Aorta (tissue), 5 donors: ENCODE data around the gene SLC7A1. TPM values are rescaled to one million over a fixed set of nuclear protein-coding genes. Genes with fewer than 3 reads are reported as not detected.

ENCODE experiments used
- ATAC-seq: fragments of 200-7000 bp; cut with Tn5 transposase; one replicate; pipeline ENCODE4 v1.9.1; 2022; ENCODE audit warnings: moderate library complexity; ENCODE audit not compliant: low FRiP score
- DNase-seq, 2 donors: peaks; one replicate each; pipeline ENCODE4 v3.0.0-alpha.2; 2020
- H3K27ac ChIP-seq, 2 donors: one replicate each; pipeline ENCODE4 v1.5.1; 2013; ENCODE audit warnings: low read length in 2 of 2, mild to moderate bottlenecking in 2 of 2, moderate library complexity in 2 of 2, control low read depth in 1 of 2, inconsistent platforms in 1 of 2, low read depth in 1 of 2
- H3K27me3 ChIP-seq, 2 donors: one replicate each; pipeline ENCODE4 v1.6.1; 2013; ENCODE audit warnings: control low read depth in 1 of 2, low read length in 1 of 2, mild to moderate bottlenecking in 1 of 2, moderate library complexity in 1 of 2; ENCODE audit not compliant: insufficient read depth in 2 of 2, control insufficient read depth in 1 of 2
- H3K36me3 ChIP-seq, 2 donors: one replicate each; pipeline ENCODE4 v1.6.1; 2013; ENCODE audit warnings: control low read depth in 1 of 2, low read length in 1 of 2, mild to moderate bottlenecking in 1 of 2; ENCODE audit not compliant: insufficient read depth in 2 of 2, control insufficient read depth in 1 of 2
- H3K4me1 ChIP-seq, 2 donors: one replicate each; pipeline ENCODE4 v1.6.1; 2013; ENCODE audit warnings: low read length in 2 of 2, control low read depth in 1 of 2, mild to moderate bottlenecking in 1 of 2, moderate library complexity in 1 of 2; ENCODE audit not compliant: insufficient read depth in 2 of 2, control insufficient read depth in 1 of 2
- H3K4me3 ChIP-seq, 2 donors: one replicate each; pipeline ENCODE4 v1.5.1; 2013; ENCODE audit warnings: low read length in 2 of 2, control low read depth in 1 of 2, mild to moderate bottlenecking in 1 of 2
- H3K9me3 ChIP-seq: one replicate; pipeline ENCODE4 v1.6.1; 2013; ENCODE audit warnings: mild to moderate bottlenecking, low read length; ENCODE audit not compliant: control insufficient read depth
- WGBS, 2 donors: extraction: QIAGEN DNeasy Blood & Tissue Kit; methylation state at CpG; one replicate each; pipeline ENCODE4 v1.1.7; 2013; 5-methylcytosine and 5-hydroxymethylcytosine counted together
- intact Hi-C, 2 donors: fragments of 100-400 bp; cut with DNase I; formaldehyde crosslinking; loops; one replicate each; pipeline versions ENCODE4 v1.14.2 to v1.15.0; 2022
- polyA plus RNA-seq, 2 donors: library from polyadenylated mRNA; stranded (reverse); fragments of 200-250 nt; gene quantifications; one replicate each; pipeline ENCODE4 v1.2.3, GENCODE V29; 2013
- total RNA-seq, 2 donors: library from RNA; stranded (reverse); fragmentation: NEBNext Ultra II Directional; extraction: Animal tissue kit (Norgen Biotek cat#: 25700); gene quantifications; one replicate each; pipeline ENCODE4 v1.2.1, GENCODE V29; 2021
- donor health status: healthy with polysubstance abuse.
- donor health status: Bipolar disorder and iron deficiency.
- donor health status: DM: no; HTN: no; CAD: no.
- donor health status: DM: no; HTN: no; CAD: no.
- donor health status: DM: yes; HTN: yes; CAD: no.

The SLC7A1 gene
- total and polyA plus RNA-seq, 4 donors: 2.7 to 52.1 (median 16.7) TPM

GRCh38 chr13:29504691-29505090, 90.8 kb downstream of the SLC7A1 start:
- ATAC-seq: no peak
- no peaks in the 10 kb centered on the region for H3K27me3 ChIP-seq
- H3K27ac ChIP-seq: no peak overlapping the region
- WGBS, 2 donors: 89% methylated on average over 15 of the region's 15 CpGs
- DNase-seq: no peak
- no peaks in the 10 kb centered on the region for H3K4me1 ChIP-seq
- intact Hi-C loops: loop anchor here (5.0 to 10.0 kb wide), 3 partner anchors 193 to 608 kb away; no protein-coding TSS in a partner anchor
- no peak overlapping the region for H3K4me3 ChIP-seq
- peaks cover 0 to 1% of the 10 kb centered on the region in 2 donors for H3K36me3 ChIP-seq
- no peaks in the 10 kb centered on the region for H3K9me3 ChIP-seq

- ATAC-seq (no peak), DNase-seq (no peak)
- H3K27me3 ChIP-seq: no peaks in the 10 kb centered on the region
- intact Hi-C loops: loop anchor here in 1 of 2 donors (10.0 kb wide), 1 partner anchor 342 kb away; no protein-coding TSS in a partner anchor
- no peaks in the 10 kb centered on the region for H3K4me1 ChIP-seq
- H3K36me3 ChIP-seq: peaks cover 0 to 1% of the 10 kb centered on the region in 2 donors
- H3K9me3 ChIP-seq: no peaks in the 10 kb centered on the region
- no peak overlapping the region for H3K4me3 ChIP-seq
- no peak overlapping the region for H3K27ac ChIP-seq
- WGBS, 2 donors: 73 to 74% methylated on average over 32 of the region's 32 CpGs
Measured at GRCh38 chr13:29503041-29503837, 92.2 kb downstream of the SLC7A1 start.

GRCh38 chr13:29502391-29503008, 93.0 kb downstream of the SLC7A1 start:
- Histone ChIP-seq H3K27ac (no peak overlapping the region), H3K27me3 (no peaks in the 10 kb centered on the region), H3K36me3 (peaks cover 0 to 1% of the 10 kb centered on the region in 2 donors), H3K4me3 (no peak overlapping the region), H3K9me3 (no peaks in the 10 kb centered on the region), H3K4me1 (no peaks in the 10 kb centered on the region)
- no peak for DNase-seq
- intact Hi-C loops: loop anchor here in 1 of 2 donors (10.0 kb wide), 1 partner anchor 342 kb away; no protein-coding TSS in a partner anchor
- no peak for ATAC-seq
- 84 to 91% methylated on average over 13 of the region's 13 CpGs for WGBS, 2 donors

- intact Hi-C loops: loop anchor here in 1 of 2 donors (10.0 kb wide), 1 partner anchor 343 kb away; no protein-coding TSS in a partner anchor
Measured at GRCh38 chr13:29501674-29502073, 93.8 kb downstream of the SLC7A1 start.

GRCh38 chr13:29500386-29500785, 95.1 kb downstream of the SLC7A1 start:
- H3K36me3 ChIP-seq: peaks cover 0 to 1% of the 10 kb centered on the region in 2 donors
- no peak for ATAC-seq
- intact Hi-C loops: loop anchor here in 1 of 2 donors (10.0 kb wide), 1 partner anchor 344 kb away; no protein-coding TSS in a partner anchor
- H3K4me1 ChIP-seq: no peaks in the 10 kb centered on the region
- 91 to 93% methylated on average over 7 of the region's 7 CpGs for WGBS, 2 donors
- no peaks in the 10 kb centered on the region for H3K27me3 ChIP-seq
- H3K9me3 ChIP-seq: no peaks in the 10 kb centered on the region
- DNase-seq: no peak
- no peak overlapping the region for H3K4me3 ChIP-seq
- H3K27ac ChIP-seq: no peak overlapping the region

More at GRCh38 chr13:29501674-29502073, 93.8 kb downstream of the SLC7A1 start:
- no peaks in the 10 kb centered on the region for H3K4me1 ChIP-seq
- ATAC-seq: no peak
- 82 to 86% methylated on average over 4 of the region's 4 CpGs for WGBS, 2 donors
- H3K27ac ChIP-seq: no peak overlapping the region
- H3K9me3 ChIP-seq: no peaks in the 10 kb centered on the region
- no peak overlapping the region for H3K4me3 ChIP-seq
- DNase-seq: no peak
- no peaks in the 10 kb centered on the region for H3K27me3 ChIP-seq
- H3K36me3 ChIP-seq: peaks cover 0 to 1% of the 10 kb centered on the region in 2 donors

- H3K27me3 ChIP-seq: no peaks in the 10 kb centered on the region
- H3K9me3 ChIP-seq: no peaks in the 10 kb centered on the region
- peaks cover 0 to 1% of the 10 kb centered on the region in 2 donors for H3K36me3 ChIP-seq
- DNase-seq (no peak), ATAC-seq (no peak)
- no peak overlapping the region for H3K27ac ChIP-seq
- 80 to 82% methylated on average over 7 of the region's 7 CpGs for WGBS, 2 donors
- no peak overlapping the region for H3K4me3 ChIP-seq
- H3K4me1 ChIP-seq: no peaks in the 10 kb centered on the region
- intact Hi-C loops: loop anchor here in 1 of 2 donors (10.0 kb wide), 1 partner anchor 345 kb away; no protein-coding TSS in a partner anchor
Measured at GRCh38 chr13:29499506-29500165, 95.9 kb downstream of the SLC7A1 start.

GRCh38 chr13:29498426-29499040, 97.0 kb downstream of the SLC7A1 start:
- Histone ChIP-seq H3K27me3 (no peaks in the 10 kb centered on the region), H3K9me3 (no peaks in the 10 kb centered on the region), H3K4me3 (no peak overlapping the region), H3K27ac (no peak overlapping the region), H3K36me3 (peaks cover 0 to 1% of the 10 kb centered on the region in 2 donors), H3K4me1 (no peaks in the 10 kb centered on the region)
- WGBS, 2 donors: 95% methylated on average over 13 of the region's 13 CpGs
- DNase-seq (no peak), ATAC-seq (no peak)
- intact Hi-C loops: no loop called here

- peak; percentile 23 for ATAC-seq
- no peaks in the 10 kb centered on the region for H3K4me1 ChIP-seq
- intact Hi-C loops: no loop called here
- no peaks in the 10 kb centered on the region for H3K27me3 ChIP-seq
- no peak for DNase-seq
- no peak overlapping the region for H3K4me3 ChIP-seq
- no peaks in the 10 kb centered on the region for H3K9me3 ChIP-seq
- no peak overlapping the region for H3K27ac ChIP-seq
- H3K36me3 ChIP-seq: peaks cover 0 to 3% of the 10 kb centered on the region in 2 donors
- 39 to 41% methylated on average over 15 of the region's 15 CpGs for WGBS, 2 donors
Measured at GRCh38 chr13:29497137-29497654, 98.3 kb downstream of the SLC7A1 start.
